ENCODE measurements around the gene POLDIP3. TPM values are rescaled to one million over a fixed set of nuclear protein-coding genes. Genes with fewer than 3 reads are reported as not detected.

POLDIP3 gene
- total and polyA plus RNA-seq, 7 donors = 25.8 to 45.9 (median 34.3) TPM

DNA sequence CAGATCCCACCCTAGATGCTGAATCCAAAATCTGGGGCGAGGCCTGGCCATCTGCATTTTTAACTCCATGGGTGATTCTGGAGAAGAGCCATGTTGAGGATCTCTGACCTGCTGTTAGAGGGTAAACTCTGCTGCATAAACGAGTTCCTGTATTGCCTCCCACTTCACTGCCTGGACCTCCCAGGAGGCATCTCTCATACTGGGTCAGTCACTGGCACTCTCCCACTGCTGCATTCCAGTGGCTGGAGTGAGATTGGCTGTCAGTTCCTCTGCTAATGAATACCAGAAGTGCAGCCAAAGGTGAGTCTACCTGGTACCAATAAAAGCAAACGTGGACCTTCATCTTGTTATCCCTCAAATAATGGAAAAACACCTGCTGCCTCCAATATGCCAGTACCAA lies 10.3 kb downstream of the POLDIP3 start:
- Histone ChIP-seq H3K27me3 (no peaks in the 10 kb centered on the region), H3K4me3 (no peak overlapping the region), H3K27ac (no peak overlapping the region), H3K4me1 (peaks cover 0 to 51% (median 38%) of the 10 kb centered on the region in 4 donors), H3K36me3 (peaks cover 21 to 55% (median 34%) of the 10 kb centered on the region in 4 donors), H3K9me3 (no peaks in the 10 kb centered on the region)
- DNase-seq = no peak
- TF ChIP-seq POLR2A (IDR thresholded peaks at IDR 0.05) = no peak
- intact Hi-C loops (cut with DNase I) = no loop called here
- WGBS, 2 donors = 51 to 71% methylated on average over 3 of the region's 3 CpGs

DNA sequence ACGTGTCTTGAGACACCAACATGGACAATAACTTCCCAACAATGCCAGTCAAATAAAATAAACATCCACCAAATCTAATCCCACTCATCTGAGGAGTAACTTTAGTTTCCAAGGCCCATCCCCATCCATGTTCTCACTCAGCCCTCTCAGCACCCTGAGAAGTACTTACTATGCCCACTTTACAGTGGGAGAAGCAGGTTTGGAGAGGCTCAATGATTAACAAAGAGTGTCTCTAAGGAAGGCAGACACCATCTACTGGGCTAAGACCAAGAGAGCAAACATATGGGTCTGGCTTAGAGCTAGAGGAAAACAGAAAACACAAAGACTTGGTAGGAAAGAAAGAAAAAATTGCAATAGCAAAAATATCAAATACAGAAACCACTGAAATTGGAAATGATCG lies 11.3 kb downstream of the POLDIP3 start:
- Histone ChIP-seq H3K9me3 (no peaks in the 10 kb centered on the region), H3K36me3 (peaks cover 31 to 65% (median 44%) of the 10 kb centered on the region in 4 donors), H3K4me1 (peaks cover 0 to 42% (median 28%) of the 10 kb centered on the region in 4 donors), H3K27me3 (no peaks in the 10 kb centered on the region), H3K27ac (no peak overlapping the region), H3K4me3 (no peak overlapping the region)
- intact Hi-C loops (cut with DNase I) = no loop called here
- no peak for TF ChIP-seq POLR2AphosphoS5 (IDR thresholded peaks at IDR 0.05)
- TF ChIP-seq EP300 (IDR thresholded peaks at IDR 0.05) = no peak
- DNase-seq = no peak
- 85 to 89% methylated on average over 2 of the region's 2 CpGs for WGBS, 2 donors

DNA sequence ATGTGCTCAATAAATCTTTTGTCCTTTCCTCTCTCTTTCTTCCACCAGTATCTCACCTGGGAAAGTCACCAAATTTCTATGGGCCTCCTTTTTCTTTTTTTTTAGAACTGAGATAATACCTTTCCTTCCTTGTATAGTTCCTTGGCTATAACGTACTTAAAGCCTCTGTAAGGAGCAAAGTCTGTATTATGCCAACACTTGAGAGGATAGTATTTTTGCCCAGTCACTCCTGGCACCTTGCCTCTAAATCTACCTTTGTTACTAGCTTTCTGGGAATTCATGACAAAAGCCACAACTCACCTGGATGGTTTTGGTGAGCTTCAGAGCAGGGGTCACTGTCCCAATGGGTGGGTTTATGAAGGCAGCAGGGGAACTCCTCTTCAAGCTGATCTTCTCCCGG lies 12.2 kb downstream of the POLDIP3 start:
- no peak overlapping the region for H3K27ac ChIP-seq
- no peaks in the 10 kb centered on the region for H3K27me3 ChIP-seq
- intact Hi-C loops (cut with DNase I) = no loop called here
- TF ChIP-seq, protein P1, sequence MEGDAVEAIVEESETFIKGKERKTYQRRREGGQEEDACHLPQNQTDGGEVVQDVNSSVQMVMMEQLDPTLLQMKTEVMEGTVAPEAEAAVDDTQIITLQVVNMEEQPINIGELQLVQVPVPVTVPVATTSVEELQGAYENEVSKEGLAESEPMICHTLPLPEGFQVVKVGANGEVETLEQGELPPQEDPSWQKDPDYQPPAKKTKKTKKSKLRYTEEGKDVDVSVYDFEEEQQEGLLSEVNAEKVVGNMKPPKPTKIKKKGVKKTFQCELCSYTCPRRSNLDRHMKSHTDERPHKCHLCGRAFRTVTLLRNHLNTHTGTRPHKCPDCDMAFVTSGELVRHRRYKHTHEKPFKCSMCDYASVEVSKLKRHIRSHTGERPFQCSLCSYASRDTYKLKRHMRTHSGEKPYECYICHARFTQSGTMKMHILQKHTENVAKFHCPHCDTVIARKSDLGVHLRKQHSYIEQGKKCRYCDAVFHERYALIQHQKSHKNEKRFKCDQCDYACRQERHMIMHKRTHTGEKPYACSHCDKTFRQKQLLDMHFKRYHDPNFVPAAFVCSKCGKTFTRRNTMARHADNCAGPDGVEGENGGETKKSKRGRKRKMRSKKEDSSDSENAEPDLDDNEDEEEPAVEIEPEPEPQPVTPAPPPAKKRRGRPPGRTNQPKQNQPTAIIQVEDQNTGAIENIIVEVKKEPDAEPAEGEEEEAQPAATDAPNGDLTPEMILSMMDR (IDR thresholded peaks at IDR 0.05) = no peak
- no peak for TF ChIP-seq POLR2A (IDR thresholded peaks at IDR 0.05)
- no peak for TF ChIP-seq POLR2AphosphoS5 (IDR thresholded peaks at IDR 0.05)
- no peak for TF ChIP-seq EP300 (IDR thresholded peaks at IDR 0.05)
- H3K4me3 ChIP-seq = no peak overlapping the region
- H3K9me3 ChIP-seq = no peaks in the 10 kb centered on the region
- H3K36me3 ChIP-seq = peaks cover 31 to 74% (median 48%) of the 10 kb centered on the region in 4 donors
- H3K4me1 ChIP-seq = peaks cover 0 to 34% (median 25%) of the 10 kb centered on the region in 4 donors
- no peak for DNase-seq
- 51 to 79% methylated on average over 2 of the region's 2 CpGs for WGBS, 2 donors

DNA sequence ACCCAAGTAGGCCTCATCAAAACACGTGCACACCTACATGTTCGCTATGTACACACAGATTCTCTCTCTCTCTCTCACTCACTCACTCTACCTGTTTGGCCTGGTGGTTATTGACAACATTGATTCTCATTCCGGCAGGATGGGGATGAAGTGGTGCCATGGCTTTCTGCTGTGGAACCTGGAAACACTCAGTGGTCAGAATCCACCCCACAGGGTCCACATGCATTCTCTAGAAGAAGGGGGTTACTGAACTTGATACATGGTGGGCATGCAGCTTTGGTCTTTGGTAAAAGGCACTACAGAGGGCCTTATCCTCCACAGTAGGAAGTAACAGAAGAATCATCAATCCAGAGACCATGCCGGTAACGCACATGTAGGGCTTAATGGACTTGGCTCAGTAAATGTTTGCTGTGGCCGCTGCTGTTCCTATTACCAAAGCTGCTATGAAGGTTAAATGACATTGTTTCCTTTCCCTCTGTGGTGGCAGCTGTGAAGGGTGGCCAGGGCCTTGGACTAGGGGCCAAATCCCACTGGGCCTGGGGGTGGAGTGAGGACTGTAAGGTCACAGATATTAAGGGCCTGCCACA lies 12.7 kb downstream of the POLDIP3 start:
- Histone ChIP-seq H3K9me3 (no peaks in the 10 kb centered on the region), H3K36me3 (peaks cover 31 to 79% (median 51%) of the 10 kb centered on the region in 4 donors), H3K27ac (no peak overlapping the region), H3K4me3 (no peak overlapping the region), H3K4me1 (peaks cover 0 to 36% (median 26%) of the 10 kb centered on the region in 4 donors), H3K27me3 (no peaks in the 10 kb centered on the region)
- intact Hi-C loops (cut with DNase I) = no loop called here
- TF ChIP-seq POLR2AphosphoS5 (IDR thresholded peaks at IDR 0.05) = no peak
- no peak for TF ChIP-seq EP300 (IDR thresholded peaks at IDR 0.05)
- DNase-seq = no peak
- WGBS, 2 donors = 64 to 95% methylated on average over 6 of the region's 6 CpGs

DNA sequence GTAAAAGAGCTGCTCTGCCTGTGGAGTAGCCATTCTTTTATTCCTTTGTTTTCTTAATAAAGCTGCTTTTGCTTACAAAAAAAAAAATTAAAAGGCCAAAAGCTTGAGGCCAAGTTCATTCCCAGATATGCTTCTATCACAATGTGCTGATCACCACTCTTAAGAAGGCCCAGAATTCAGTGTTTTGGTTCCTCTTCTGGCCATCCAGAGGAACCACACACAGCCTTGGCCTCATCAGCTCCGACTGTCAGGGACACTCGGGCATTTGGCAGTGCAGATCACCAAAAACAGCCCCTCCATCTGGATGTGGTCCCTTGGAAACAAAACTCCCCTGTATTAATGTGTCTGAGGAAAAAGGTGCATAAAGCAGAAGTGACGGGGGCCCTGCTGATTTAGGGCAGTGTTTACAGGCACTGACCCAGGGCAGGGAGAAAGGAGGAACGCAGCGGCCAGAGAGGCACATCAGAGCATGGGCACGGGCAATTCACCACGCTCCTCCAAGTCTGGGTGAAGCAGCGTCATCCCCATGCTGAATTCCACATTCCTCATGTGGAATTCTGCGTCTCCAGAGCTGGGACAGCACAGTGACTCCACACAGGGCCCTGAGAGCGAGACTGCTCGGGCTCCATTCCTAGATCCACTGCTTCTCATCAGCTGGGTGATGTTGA lies 17.7 kb downstream of the POLDIP3 start:
- H3K4me1 ChIP-seq = peaks cover 0 to 22% (median 16%) of the 10 kb centered on the region in 4 donors
- TF ChIP-seq EP300 (IDR thresholded peaks at IDR 0.05) (no peak), POLR2AphosphoS5 (IDR thresholded peaks at IDR 0.05) (no peak), POLR2A (IDR thresholded peaks at IDR 0.05) (no peak)
- TF ChIP-seq, protein P1 (IDR thresholded peaks at IDR 0.05) = no peak
- peak overlapping the region in 2 of 4 donors; percentile 15 to 56 for H3K27ac ChIP-seq
- H3K9me3 ChIP-seq = no peaks in the 10 kb centered on the region
- no peak overlapping the region for H3K4me3 ChIP-seq
- WGBS, 2 donors = 91 to 92% methylated on average over 11 of the region's 11 CpGs
- no peak for DNase-seq
- intact Hi-C loops (cut with DNase I) = no loop called here
- H3K27me3 ChIP-seq = no peaks in the 10 kb centered on the region
- H3K36me3 ChIP-seq = peaks cover 47 to 100% (median 81%) of the 10 kb centered on the region in 4 donors

DNA sequence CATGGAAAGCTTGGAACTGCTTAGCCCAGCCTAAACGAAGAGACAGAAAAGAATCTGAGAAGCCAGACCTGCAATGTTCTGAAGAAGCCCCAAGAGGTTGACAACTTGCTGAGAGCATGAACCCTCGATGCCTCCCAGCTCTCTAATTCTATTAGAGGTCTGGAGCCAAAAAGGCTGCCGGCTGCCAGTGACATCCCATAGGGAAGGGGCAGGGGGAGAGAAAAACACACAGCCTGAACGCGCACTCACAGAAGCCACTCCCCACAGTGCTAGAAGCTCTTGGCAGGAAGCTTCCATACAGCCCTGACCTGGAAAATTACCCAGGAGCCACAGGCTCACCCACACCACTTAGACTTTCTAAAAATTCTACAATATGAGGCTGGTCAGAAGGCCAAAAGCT lies 18.3 kb downstream of the POLDIP3 start:
- peak overlapping the region in 2 of 4 donors; percentile 15 to 56 for H3K27ac ChIP-seq
- H3K9me3 ChIP-seq = no peaks in the 10 kb centered on the region
- 80 to 87% methylated on average over 5 of the region's 5 CpGs for WGBS, 2 donors
- peaks cover 46 to 100% (median 81%) of the 10 kb centered on the region in 4 donors for H3K36me3 ChIP-seq
- no peak for DNase-seq
- peaks cover 0 to 22% (median 16%) of the 10 kb centered on the region in 4 donors for H3K4me1 ChIP-seq
- no peak overlapping the region for H3K4me3 ChIP-seq
- intact Hi-C loops (cut with DNase I) = no loop called here
- H3K27me3 ChIP-seq = no peaks in the 10 kb centered on the region
- TF ChIP-seq, protein P1 (IDR thresholded peaks at IDR 0.05) = no peak
- TF ChIP-seq POLR2A (IDR thresholded peaks at IDR 0.05) (no peak), POLR2AphosphoS5 (IDR thresholded peaks at IDR 0.05) (no peak), EP300 (IDR thresholded peaks at IDR 0.05) (no peak)

Measured in sigmoid colon (tissue), 7 donors.